ENCODE data around the gene PDK1. TPM values are rescaled to one million over a fixed set of nuclear protein-coding genes. Genes with fewer than 3 reads are reported as not detected.

The PDK1 gene
- total RNA-seq, 2 donors from 2014 or later, result 25.5 to 34.0 TPM

- H3K27ac Mint-ChIP-seq, result no peak overlapping the region
- H3K36me3 Mint-ChIP-seq (ENCODE audit: low read depth), result no peaks in the 10 kb centered on the region
- H3K4me1 Mint-ChIP-seq, result peaks cover 3% of the 10 kb centered on the region
- DNase-seq, result no peak
- no peak overlapping the region for H3K4me3 Mint-ChIP-seq
- H3K9me3 ChIP-seq (ENCODE audit: control insufficient read depth, low read length, poor library complexity, severe bottlenecking), result no peaks in the 10 kb centered on the region
- no peak for ATAC-seq
- no peaks in the 10 kb centered on the region for H3K27me3 Mint-ChIP-seq
These were observed 59.9 kb downstream of the PDK1 start for GRCh38 chr2:172615727-172616261.

DNA sequence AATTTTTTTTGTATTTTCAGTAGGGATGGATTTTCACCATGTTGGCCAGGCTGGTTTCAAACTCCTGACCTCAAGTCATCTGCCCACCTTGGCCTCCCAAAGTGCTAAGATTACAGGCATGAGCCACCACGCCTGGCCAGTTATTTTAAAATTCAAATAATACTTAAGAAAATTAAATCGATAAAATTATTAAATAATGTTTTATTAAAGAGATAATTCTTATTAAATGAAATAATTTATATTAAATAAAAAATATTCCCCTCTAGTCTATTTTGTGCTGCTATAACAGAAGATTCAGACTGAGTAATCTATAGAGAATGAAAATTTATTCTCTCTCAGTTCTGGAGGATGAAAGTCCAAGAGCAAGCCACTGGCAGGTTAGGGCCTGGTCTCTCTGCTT is 61.2 kb downstream of the PDK1 start:
- Mint-ChIP-seq H3K27me3 (no peaks in the 10 kb centered on the region), H3K4me3 (no peak overlapping the region), H3K4me1 (peaks cover 3% of the 10 kb centered on the region), H3K36me3 (ENCODE audit: low read depth) (no peaks in the 10 kb centered on the region), H3K27ac (no peak overlapping the region)
- no peak for DNase-seq
- no peak for ATAC-seq
- no peaks in the 10 kb centered on the region for H3K9me3 ChIP-seq (ENCODE audit: control insufficient read depth, low read length, poor library complexity, severe bottlenecking)

DNA sequence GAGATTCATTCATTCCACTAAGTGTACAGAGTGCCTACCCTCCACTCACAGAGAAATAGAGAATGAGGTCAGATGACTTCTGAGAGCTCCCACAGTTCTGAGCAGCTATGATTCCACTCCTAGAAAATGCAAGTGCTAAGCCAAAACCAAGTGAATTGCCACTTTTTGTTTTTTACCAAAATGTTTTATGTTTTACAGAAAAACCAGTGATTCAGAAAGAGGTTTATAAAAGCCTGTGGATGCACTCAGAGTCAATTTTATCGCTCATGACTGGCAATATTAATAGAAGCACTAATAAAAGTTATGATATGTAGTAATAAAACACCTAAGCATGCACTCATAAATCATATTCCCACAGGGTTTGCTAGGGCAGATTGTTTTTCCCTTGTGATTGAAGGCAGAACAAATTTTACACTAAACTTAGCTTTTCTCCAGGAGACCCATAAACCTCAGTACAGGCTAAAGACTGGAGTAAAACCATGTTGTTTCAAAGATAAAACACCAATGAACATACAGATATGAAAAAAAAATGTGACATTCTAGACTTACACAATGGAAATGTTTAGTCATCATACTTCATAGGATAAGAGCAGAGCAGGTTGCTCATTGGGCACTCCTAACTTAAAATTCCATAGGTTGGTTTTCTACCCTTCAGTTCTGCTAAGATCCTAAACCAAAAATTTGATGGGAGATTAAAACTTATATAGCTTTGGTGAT is 67.5 kb downstream of the PDK1 start:
- peaks cover 3% of the 10 kb centered on the region for H3K4me1 Mint-ChIP-seq
- no peaks in the 10 kb centered on the region for H3K9me3 ChIP-seq (ENCODE audit: control insufficient read depth, low read length, poor library complexity, severe bottlenecking)
- H3K4me3 Mint-ChIP-seq, result no peak overlapping the region
- H3K27me3 Mint-ChIP-seq, result no peaks in the 10 kb centered on the region
- DNase-seq (no peak), ATAC-seq (no peak)
- no peak overlapping the region for H3K27ac Mint-ChIP-seq
- peaks cover 4% of the 10 kb centered on the region for H3K36me3 Mint-ChIP-seq (ENCODE audit: low read depth)

DNA sequence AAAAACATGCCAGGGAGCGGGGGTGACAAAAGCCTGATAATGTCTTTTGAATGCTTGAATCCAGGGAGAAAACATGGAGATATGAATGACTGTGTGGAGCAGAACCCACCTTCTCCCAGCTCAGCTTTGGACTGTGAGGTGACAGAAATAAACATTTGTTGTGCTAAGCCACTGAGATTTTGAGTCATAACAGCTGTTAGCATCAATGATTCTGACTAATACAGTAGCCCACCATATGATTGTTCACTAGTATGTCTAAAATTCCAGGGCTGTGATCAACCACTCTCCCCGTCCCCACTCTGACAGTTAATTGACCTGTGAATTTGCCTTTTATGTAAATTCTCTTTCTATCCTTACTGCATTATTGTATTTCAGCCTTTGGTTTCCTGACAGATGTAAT is 69.1 kb downstream of the PDK1 start:
- ATAC-seq (no peak), DNase-seq (no peak)
- no peak overlapping the region for H3K27ac Mint-ChIP-seq
- H3K36me3 Mint-ChIP-seq (ENCODE audit: low read depth), result peaks cover 4% of the 10 kb centered on the region
- no peak overlapping the region for H3K4me3 Mint-ChIP-seq
- no peaks in the 10 kb centered on the region for H3K4me1 Mint-ChIP-seq
- no peaks in the 10 kb centered on the region for H3K9me3 ChIP-seq (ENCODE audit: control insufficient read depth, low read length, poor library complexity, severe bottlenecking)
- H3K27me3 Mint-ChIP-seq, result no peaks in the 10 kb centered on the region

GRCh38 chr2:172627181-172627580 is 71.3 kb downstream of the PDK1 start:
- peaks cover 4% of the 10 kb centered on the region for H3K36me3 Mint-ChIP-seq (ENCODE audit: low read depth)

DNA sequence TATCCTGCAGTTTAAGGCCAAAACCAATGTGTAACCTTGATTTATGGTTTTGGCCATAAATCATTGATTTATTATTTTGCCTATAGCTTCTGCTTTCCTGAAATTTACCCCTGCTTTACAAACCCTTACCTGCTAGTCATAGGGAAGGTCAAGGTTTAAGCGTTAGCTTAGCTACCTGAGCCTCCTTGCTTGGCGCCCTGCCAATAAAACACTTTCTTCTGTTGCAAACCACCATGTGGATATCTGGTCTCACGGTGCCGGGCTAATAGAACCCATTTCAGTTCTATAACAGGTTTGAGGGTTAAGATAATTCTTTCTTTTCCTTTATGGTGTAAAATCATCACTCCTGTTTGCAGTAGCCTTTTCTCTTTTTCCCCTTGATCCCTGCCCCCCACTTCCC is 72.2 kb downstream of the PDK1 start:
- ATAC-seq, result no peak
- DNase-seq, result no peak
- Mint-ChIP-seq H3K36me3 (ENCODE audit: low read depth) (peaks cover 4% of the 10 kb centered on the region), H3K27ac (no peak overlapping the region), H3K4me1 (no peaks in the 10 kb centered on the region), H3K4me3 (no peak overlapping the region), H3K27me3 (no peaks in the 10 kb centered on the region)
- no peaks in the 10 kb centered on the region for H3K9me3 ChIP-seq (ENCODE audit: control insufficient read depth, low read length, poor library complexity, severe bottlenecking)

More at GRCh38 chr2:172627181-172627580, 71.3 kb downstream of the PDK1 start:
- H3K4me3 Mint-ChIP-seq, result no peak overlapping the region
- ATAC-seq, result no peak
- no peak overlapping the region for H3K27ac Mint-ChIP-seq
- no peak for DNase-seq
- H3K9me3 ChIP-seq (ENCODE audit: control insufficient read depth, low read length, poor library complexity, severe bottlenecking), result no peaks in the 10 kb centered on the region
- no peaks in the 10 kb centered on the region for H3K27me3 Mint-ChIP-seq
- H3K4me1 Mint-ChIP-seq, result no peaks in the 10 kb centered on the region

DNA sequence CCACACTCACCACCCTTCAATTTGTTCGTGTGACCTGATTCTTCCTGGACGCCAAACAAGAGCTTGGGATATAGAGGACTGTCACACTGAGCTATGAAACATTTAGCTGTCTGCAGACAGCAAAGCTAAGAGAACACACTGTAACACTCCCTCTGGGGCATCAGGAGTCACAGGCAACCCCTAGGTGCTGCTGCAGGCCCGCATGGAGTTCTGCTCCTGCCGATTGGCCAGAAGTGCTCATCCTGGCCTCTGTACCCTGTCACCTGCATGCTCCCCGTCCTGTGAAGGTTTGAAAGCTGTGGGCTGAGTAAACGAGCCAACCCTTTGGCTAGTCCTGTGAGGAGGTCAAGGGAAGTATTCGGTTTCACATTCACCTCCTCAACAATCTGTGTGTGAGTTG is 73.7 kb downstream of the PDK1 start:
- DNase-seq, result no peak
- Mint-ChIP-seq H3K4me3 (no peak overlapping the region), H3K27ac (no peak overlapping the region), H3K36me3 (ENCODE audit: low read depth) (peaks cover 4% of the 10 kb centered on the region), H3K27me3 (no peaks in the 10 kb centered on the region), H3K4me1 (no peaks in the 10 kb centered on the region)
- H3K9me3 ChIP-seq (ENCODE audit: control insufficient read depth, low read length, poor library complexity, severe bottlenecking), result no peaks in the 10 kb centered on the region
- ATAC-seq, result no peak

DNA sequence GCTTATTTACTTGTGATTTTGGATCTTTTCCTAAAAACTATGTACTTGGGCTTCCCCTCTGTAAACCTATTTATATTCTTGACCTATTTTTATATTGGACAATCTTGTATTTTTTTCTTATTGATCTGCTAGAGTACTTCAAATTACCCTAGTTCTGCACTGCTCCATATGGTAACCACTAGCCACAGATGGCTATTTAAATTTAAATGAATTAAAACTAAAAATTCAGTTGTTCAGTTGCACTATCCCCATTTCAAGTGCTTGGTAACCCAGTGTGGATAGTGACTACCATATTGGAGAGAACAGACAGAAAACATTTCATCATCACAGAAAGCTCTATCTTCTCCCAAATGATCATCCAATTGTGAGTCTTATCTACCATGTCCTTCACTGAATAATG is 74.3 kb downstream of the PDK1 start:
- Mint-ChIP-seq H3K27ac (no peak overlapping the region), H3K4me1 (no peaks in the 10 kb centered on the region), H3K27me3 (no peaks in the 10 kb centered on the region), H3K36me3 (ENCODE audit: low read depth) (peaks cover 4% of the 10 kb centered on the region), H3K4me3 (no peak overlapping the region)
- ATAC-seq (no peak), DNase-seq (no peak)
- H3K9me3 ChIP-seq (ENCODE audit: control insufficient read depth, low read length, poor library complexity, severe bottlenecking), result no peaks in the 10 kb centered on the region

GRCh38 chr2:172634477-172634876 is 78.6 kb downstream of the PDK1 start:
- no peak for ATAC-seq
- H3K36me3 Mint-ChIP-seq (ENCODE audit: low read depth), result peaks cover 3% of the 10 kb centered on the region
- no peak overlapping the region for H3K4me3 Mint-ChIP-seq
- H3K27me3 Mint-ChIP-seq, result peaks cover 10% of the 10 kb centered on the region
- no peaks in the 10 kb centered on the region for H3K4me1 Mint-ChIP-seq
- DNase-seq, result no peak
- no peaks in the 10 kb centered on the region for H3K9me3 ChIP-seq (ENCODE audit: control insufficient read depth, low read length, poor library complexity, severe bottlenecking)
- H3K27ac Mint-ChIP-seq, result no peak overlapping the region

DNA sequence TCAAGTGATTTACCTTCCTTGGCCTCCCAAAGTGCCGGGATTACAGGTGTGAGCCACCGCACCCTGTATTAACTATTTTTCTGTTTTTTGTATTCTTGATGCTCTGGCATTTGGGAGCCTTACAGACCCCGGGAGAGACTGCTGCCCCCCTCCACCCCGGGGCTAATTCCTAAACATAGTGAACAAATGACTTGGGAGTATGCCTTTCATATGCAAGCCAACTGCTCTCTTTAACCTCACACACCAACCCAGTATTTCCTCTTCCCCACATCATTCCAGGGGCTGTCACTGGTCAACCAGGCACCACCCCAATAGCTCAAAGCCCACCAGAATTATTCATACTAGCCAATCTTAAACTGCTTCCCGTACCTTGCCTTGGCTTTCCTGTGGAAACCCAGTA is 79.7 kb downstream of the PDK1 start:
- DNase-seq, result no peak
- Mint-ChIP-seq H3K27ac (no peak overlapping the region), H3K36me3 (ENCODE audit: low read depth) (peaks cover 3% of the 10 kb centered on the region), H3K4me3 (no peak overlapping the region), H3K27me3 (peaks cover 10% of the 10 kb centered on the region), H3K4me1 (no peaks in the 10 kb centered on the region)
- ATAC-seq, result no peak
- no peaks in the 10 kb centered on the region for H3K9me3 ChIP-seq (ENCODE audit: control insufficient read depth, low read length, poor library complexity, severe bottlenecking)

- Mint-ChIP-seq H3K36me3 (ENCODE audit: low read depth) (peaks cover 5% of the 10 kb centered on the region), H3K27me3 (peaks cover 23% of the 10 kb centered on the region), H3K4me1 (no peaks in the 10 kb centered on the region), H3K27ac (no peak overlapping the region), H3K4me3 (no peak overlapping the region)
- DNase-seq (no peak), ATAC-seq (no peak)
- H3K9me3 ChIP-seq (ENCODE audit: control insufficient read depth, low read length, poor library complexity, severe bottlenecking), result no peaks in the 10 kb centered on the region
These were observed 83.4 kb downstream of the PDK1 start for GRCh38 chr2:172639256-172639655.

- peaks cover 23% of the 10 kb centered on the region for H3K27me3 Mint-ChIP-seq
- H3K4me1 Mint-ChIP-seq, result no peaks in the 10 kb centered on the region
- H3K4me3 Mint-ChIP-seq, result no peak overlapping the region
- DNase-seq (no peak), ATAC-seq (no peak)
- H3K9me3 ChIP-seq (ENCODE audit: control insufficient read depth, low read length, poor library complexity, severe bottlenecking), result no peaks in the 10 kb centered on the region
- H3K27ac Mint-ChIP-seq, result no peak overlapping the region
- H3K36me3 Mint-ChIP-seq (ENCODE audit: low read depth), result peaks cover 5% of the 10 kb centered on the region
These were observed 83.9 kb downstream of the PDK1 start for GRCh38 chr2:172639823-172640222.

- H3K4me3 Mint-ChIP-seq, result no peak overlapping the region
- H3K4me1 Mint-ChIP-seq, result no peaks in the 10 kb centered on the region
- no peaks in the 10 kb centered on the region for H3K9me3 ChIP-seq (ENCODE audit: control insufficient read depth, low read length, poor library complexity, severe bottlenecking)
- H3K36me3 Mint-ChIP-seq (ENCODE audit: low read depth), result peaks cover 5% of the 10 kb centered on the region
- H3K27ac Mint-ChIP-seq, result peak overlapping the region; percentile 19
- ATAC-seq (no peak), DNase-seq (no peak)
- H3K27me3 Mint-ChIP-seq, result peaks cover 22% of the 10 kb centered on the region
These were observed 84.5 kb downstream of the PDK1 start for GRCh38 chr2:172640389-172640788.
